GM21526 (cell line): ENCODE data around the gene KRT74.

Experiments used
- ATAC-seq: cut with Tn5 transposase; IDR thresholded peaks from one replicate; pipeline ENCODE4 v1.9.1; 2021; ENCODE audit warnings: moderate library complexity; ENCODE audit not compliant: unreplicated experiment, low FRiP score

Gene KRT74

DNA sequence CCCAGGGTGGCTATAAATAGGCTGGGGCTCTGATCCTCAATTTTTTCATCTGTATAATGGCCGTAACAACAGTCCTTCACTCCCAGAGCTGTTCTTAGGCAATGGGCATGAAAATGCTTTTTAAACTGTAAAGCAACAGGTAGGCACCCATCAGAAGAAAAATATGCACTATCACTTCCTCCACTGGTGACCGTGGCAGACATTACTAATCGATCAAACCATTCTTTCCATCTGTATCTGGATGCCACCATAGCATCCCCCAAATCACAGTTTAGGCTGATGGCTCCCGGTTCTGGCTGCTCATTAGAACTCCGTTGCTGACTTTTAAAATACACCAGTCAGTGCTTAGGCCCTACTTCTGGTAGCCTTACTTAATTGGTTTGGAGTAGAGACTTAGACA is 31.9 kb downstream of the KRT74 start:
- ATAC-seq = no peak

DNA sequence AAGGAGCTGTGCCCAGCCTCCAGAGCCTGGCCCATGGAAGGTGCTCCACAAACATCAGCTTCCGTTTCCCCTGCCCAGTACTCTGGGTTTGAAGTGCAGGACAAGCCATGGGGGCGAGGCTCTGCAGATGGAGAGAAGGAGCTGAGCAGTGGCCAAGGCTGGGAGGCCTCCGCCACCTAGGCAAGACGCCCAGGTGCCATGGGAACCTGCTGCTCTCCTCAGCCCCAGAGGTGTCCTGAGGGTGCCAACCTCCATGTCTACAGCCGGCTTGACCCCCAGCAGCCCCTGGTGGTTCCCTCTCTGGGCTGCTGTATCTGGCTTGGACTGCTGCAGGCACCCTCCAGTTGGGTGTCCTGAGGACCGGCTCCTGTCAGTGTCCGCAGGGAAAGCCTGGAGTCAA is 33.1 kb downstream of the KRT74 start:
- no peak for ATAC-seq

- ATAC-seq = no peak
Observed at GRCh38 chr12:52539821-52540173, 33.8 kb downstream of the KRT74 start.

DNA sequence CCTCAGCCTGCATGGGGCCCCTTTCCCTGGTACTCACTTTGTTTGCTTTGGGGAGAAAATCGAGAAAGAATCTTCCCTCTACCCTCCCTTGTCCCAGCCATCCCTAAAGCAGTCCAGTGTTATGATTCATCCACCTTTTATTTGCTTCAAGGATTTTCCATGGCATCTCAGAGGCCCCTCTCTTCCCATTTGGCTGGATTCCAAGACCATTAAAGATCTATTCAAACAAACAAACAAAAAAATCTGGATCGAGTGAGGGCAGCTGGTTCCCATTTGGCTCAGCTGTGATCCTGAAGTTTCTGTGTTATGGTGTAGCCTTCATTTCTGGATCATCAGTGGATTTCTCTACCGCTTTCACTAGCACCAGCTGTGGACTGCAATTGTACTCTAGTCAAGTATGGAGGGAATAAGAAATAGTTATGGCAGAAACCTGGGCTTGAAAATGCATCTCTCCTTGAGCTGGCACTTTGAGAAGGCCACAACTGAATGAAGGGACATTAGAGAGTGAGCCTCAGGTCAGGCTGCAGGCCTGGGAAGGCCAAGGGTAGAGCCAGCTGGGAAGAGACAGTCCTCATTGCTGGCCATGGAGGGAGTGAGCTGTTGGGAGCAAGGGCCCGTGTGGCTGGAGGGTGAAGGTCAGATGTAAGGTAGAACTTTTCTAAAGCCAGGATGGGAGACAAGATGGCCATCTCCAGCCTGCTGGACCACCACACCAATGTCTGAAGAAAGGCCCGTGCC is 34.4 kb downstream of the KRT74 start:
- ATAC-seq = no peak

GRCh38 chr12:52537101-52537500 is 36.5 kb downstream of the KRT74 start:
- no peak for ATAC-seq

DNA sequence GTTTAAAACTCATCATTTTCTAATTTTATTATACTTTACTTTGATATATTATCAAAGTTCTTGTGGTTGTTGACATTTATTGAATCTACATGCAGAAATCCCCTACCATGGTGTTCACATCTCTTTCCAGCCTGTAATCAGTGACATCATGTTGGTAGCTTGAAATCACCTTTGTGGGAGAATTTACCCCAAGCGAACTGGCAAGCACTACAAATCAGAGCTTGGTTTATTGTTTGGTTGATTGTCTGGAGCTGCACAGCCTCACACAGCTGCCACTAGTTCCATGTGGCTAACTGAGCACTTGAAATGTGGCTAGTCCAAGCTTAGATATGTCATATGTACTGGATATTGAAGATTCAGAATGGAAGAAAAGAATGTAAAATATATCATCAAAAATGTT is 38.1 kb downstream of the KRT74 start:
- ATAC-seq = no peak

- no peak for ATAC-seq
Observed at GRCh38 chr12:52534482-52534881, 39.2 kb downstream of the KRT74 start.

GRCh38 chr12:52533686-52534470 is 39.8 kb downstream of the KRT74 start:
- ATAC-seq = no peak

- ATAC-seq = no peak
Observed at GRCh38 chr12:52532636-52533035, 41.0 kb downstream of the KRT74 start.

DNA sequence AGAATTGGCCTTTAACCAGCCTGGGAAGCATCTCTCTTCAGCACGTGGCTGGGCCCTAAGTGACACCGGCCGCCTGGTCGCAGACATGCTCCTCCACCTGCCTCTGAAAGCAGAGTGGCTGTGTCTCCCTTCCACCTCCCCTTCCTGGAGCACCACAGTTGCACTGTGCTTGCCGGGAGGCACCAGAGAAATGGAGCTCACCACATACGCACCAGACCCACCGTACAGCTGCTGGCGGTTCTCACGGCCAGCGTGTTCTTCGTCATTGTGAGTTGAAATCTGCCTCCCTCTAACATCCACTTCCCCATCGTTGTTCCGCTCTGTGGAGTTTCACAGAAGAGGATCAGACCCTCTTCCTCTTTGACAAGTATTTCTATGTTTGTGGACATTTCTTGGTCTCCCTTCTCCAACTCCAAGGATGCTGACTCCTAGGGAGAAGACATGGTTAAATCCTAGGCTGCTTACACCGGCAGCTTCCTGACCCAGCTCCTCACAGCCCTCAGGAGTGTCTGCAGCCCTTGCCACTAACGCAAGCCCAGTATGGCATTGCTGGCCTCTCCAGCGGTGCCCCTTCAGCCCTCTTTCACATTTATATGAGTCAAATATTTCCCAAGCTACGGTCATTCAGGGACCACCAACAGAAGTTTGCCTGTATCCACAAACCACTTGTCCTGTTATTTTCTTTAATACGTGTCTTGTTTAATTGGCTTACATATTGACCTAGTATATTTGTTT is 41.9 kb downstream of the KRT74 start:
- ATAC-seq = no peak

DNA sequence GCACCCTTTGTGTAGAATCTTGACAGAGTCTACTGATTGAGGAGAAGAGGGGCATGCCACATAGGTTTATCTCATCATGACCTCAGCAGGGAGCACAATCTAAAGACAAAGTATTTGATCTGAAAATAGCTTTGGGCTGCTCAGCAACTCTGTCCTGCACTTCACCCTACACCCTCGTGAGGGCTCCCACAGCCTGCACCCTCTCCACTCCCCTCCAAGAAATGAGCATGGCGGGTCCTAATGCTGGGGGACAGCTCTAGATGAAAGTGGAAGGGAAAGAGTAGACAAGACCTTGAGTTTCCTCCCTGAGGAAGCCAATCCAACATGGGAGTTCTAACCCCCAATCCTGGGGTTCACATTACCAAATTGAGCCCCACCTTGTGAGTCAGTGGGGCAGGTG is 42.7 kb downstream of the KRT74 start:
- no peak for ATAC-seq

GRCh38 chr12:52530366-52530765 is 43.3 kb downstream of the KRT74 start:
- ATAC-seq = no peak

DNA sequence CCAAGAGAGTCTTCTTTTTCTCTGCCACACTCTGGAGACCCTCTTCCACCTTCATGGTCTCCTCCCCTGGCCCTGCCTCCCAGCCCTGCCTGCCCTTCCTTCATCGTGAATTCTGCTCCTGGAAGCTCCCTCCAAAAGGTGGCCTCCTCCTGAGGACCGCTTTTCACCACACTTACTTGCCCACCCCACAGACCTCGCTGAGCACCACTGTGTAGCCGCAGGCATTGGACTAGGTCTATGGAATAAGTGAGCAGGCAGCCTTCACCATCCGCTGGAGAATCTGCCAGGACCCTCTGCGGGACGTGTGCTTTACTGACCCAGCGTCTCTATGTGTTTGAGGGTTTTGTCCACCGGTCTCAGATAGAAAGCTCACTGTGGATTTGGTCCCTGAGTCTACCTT is 43.8 kb downstream of the KRT74 start:
- no peak for ATAC-seq

DNA sequence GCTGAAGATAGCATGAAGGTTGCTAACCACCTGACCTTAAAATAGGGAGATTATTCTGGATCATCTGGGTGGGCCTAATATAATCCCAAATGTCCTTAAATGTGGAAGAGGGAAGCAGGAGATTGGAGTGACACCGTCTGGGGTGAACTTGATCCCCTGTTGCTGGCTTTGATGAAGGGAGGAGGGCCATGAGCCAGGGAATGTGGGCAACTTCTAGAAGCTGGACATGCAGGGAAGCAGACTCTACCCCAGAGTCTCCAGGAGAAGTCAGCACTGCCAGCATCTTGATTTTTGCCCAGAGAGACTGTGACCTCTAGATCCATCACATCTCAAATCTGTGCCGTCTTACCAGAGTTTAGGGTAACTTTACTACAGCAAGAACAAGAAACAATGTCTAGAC is 44.2 kb downstream of the KRT74 start:
- ATAC-seq = no peak

DNA sequence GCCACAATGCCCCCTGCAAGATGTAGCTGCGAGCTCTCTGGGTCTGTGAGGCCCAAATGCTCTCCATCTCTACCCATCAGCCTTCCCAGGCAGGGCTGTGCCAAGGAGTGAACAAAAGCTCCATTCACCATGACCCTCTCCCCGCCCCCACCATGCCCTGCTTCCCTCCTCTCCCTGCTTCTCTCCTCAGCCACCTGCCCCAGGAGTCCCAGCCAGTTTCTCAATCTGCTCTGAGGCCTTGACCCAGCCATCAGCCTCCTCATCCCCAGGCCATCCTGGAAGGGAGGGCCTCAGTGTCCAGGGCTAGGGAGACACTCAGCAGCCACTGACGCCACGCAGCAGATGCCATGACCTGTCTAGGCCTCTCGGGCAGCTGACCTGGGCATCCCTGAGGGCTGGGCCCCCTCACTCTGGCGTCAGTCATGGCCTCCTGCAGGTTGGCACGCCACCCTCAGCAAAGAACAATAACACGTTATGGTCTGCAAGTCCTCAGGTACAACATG is 45.0 kb downstream of the KRT74 start:
- ATAC-seq = no peak

GRCh38 chr12:52527121-52527800 is 46.4 kb downstream of the KRT74 start:
- no peak for ATAC-seq

DNA sequence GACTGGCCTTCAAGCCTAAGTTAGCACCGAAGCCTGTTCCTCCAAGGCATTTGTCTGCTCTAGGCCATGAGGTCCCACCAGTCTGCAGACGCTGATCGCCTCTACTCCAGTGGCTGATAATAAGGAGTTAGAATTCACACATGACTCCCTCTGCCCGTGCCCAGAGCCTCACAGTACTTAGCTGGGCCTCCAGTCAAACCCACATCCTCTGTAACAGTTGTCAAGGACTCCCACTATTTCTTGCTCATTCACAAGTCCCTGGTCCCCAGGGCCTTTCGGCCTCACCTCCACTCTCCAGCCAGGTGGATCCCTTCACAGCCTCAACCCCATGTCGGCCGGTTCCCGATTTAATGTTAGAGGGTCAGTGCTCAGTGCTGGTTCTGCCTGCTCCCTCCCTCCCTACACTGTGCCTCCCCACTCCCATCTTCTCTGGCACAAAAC is 47.1 kb downstream of the KRT74 start:
- no peak for ATAC-seq

DNA sequence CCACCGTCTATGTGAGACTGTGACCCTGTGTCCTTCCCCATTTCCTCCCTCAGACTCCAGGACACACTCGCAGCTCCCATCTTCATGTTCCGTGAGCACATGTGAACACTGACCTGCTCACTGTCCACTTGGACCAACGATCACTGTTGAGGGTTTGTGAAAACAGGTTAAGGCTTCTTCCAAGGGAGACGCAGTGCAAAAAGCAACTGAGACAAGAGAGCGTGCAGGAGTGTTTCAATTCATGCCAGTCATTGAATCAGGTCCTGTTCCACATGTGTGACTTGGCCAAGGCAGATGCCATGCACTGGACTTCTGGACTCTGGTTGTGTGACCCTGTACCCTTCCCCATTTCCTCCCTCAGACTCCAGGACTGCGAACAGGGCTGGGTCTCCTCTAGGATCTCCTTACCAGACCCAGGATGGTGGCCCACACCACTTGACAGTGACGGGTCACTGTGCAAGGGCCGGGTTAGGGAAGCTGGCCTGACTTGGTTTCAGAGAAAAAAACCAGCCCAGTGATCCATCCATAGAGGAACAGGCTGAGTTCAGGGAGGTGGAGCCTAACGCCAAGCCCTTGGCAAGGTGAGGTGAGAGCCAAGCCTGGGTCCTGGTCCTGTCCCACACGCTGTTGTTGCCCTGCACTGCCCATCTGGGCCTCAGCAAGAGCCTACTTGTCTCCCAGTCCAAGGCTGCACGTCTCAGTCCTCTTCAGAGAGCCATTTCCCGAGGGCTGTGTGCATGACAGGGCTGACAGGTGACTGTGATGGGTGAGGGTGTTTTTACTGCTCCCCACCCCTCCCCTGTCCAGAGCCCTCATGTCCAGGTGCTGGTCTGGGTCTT is 47.8 kb downstream of the KRT74 start:
- no peak for ATAC-seq

DNA sequence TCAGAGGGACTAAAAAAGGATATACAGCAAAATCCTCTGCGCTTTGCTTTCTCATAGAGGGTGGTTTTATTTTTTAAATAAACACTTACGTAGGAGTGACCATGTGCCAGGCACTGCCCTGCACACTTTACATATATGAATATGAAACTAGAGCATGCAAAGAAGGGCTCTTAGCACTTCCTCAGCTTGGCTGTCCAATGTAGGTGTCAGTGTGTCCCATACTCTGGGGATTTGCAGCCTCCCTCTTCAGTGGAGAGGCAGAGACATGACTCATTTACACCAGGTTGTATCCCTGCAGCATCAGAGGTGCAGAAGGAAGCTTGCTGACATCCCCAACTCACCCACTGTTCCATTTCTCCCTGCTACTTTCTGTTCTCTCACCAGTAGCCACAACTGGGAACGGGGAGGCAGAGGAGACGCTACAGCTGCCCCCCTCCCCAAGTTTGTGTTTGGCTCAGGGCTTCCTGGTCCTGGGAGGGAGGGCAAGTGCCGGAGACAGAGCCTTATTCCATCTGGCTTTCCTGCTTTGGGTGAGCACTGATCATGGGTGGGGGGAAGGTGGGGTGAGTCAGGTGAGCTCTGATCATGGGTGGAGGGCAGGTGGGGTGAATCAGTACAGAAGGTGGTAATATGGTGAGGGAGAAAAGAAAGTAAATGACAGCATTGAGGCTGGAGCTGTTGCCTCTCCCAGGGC is 48.6 kb downstream of the KRT74 start:
- no peak for ATAC-seq
